GM12891 (cell line): ENCODE results near the gene RBM23.

Experiments
- POLR2A ChIP-seq: IDR thresholded peaks from 2 replicates; pipeline ENCODE4 v1.6.1; 2011; ENCODE audit warnings: low read depth, low read length, control low read depth
- POLR2AphosphoS5 ChIP-seq: IDR thresholded peaks from 2 replicates; pipeline ENCODE4 v1.6.1; 2011; ENCODE audit warnings: low read depth, low read length, control low read depth
- SPI1 ChIP-seq: IDR thresholded peaks from 2 replicates; pipeline ENCODE4 v1.6.1; 2011; ENCODE audit warnings: low read depth, low read length, control low read depth
- TAF1 ChIP-seq: IDR thresholded peaks from 2 replicates; pipeline ENCODE4 v1.6.1; 2011; ENCODE audit warnings: low read depth, low read length, control low read depth

DNA sequence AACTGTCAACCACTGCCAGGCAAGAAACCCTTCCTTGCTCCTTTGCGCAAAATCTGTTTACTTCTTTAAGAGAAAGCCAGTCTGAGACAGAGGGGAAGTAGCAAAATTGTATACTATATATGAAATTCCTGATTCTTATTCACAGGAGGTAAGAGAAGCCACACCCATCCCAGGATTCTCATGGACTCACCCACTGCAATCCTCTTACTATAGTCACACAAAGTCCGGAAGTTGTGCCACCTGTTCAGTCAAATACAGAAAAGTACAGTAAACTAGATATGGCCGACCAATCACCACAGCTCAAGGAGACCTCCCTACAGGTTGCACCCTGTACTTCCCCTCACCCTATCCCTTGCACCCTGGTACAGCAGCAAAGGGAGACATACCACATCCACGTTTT, 7.4 kb upstream of the RBM23 start:
- TF ChIP-seq TAF1 (no peak), POLR2AphosphoS5 (no peak), POLR2A (no peak), SPI1 (no peak)
